Panc1 (cell line): ENCODE results near the gene GPR137. TPM values are rescaled to one million over a fixed set of nuclear protein-coding genes. Genes with fewer than 3 reads are reported as not detected.

Experiments used
- ATAC-seq: fragments of 200-7000 bp; cut with Tn5 transposase; 2 replicates; pipeline ENCODE4 v1.9.1; 2020; ENCODE audit warnings: mild to moderate bottlenecking, moderate library complexity
- BruUV-seq: library from RNA; stranded (reverse); fragments of 400-500 nt; replicated peaks from 2 replicates; lab custom pipeline; 2021; lab: Mats Ljungman, UMichigan
- CTCF ChIA-PET: fragments of 300-600 bp; sonication (Branson Sonifier 250); formaldehyde crosslinking; loops from one replicate; lab custom pipeline; 2022; ENCODE audit warnings: antibody characterized with exemption; lab: Charles Lee
- POLR2A ChIA-PET: fragments of 300-600 bp; sonication (Branson Sonifier 250); formaldehyde crosslinking; loops from one replicate; lab custom pipeline; 2022; ENCODE audit warnings: antibody characterized with exemption; lab: Charles Lee
- DNase-seq: peaks from one replicate; pipeline ENCODE4 v3.0.0-alpha.2; 2010; ENCODE audit warnings: low read depth, low spot score
- H3K27ac ChIP-seq: 2 replicates; pipeline ENCODE4 v1.5.1; 2011; ENCODE audit warnings: mild to moderate bottlenecking, low read length, inconsistent platforms
- H3K27me3 ChIP-seq: fragments of 200-500 bp; sonication (Bioruptor generic); 2 replicates; pipeline ENCODE4 v1.6.0; 2014; ENCODE audit warnings: low read length, inconsistent platforms; ENCODE audit not compliant: control insufficient read depth, insufficient read depth
- H3K36me3 ChIP-seq: fragments of 200-500 bp; sonication (Bioruptor generic); 2 replicates; pipeline ENCODE4 v1.5.1; 2014; ENCODE audit warnings: inconsistent platforms, mild to moderate bottlenecking, low read length, moderate library complexity; ENCODE audit not compliant: control insufficient read depth, insufficient read depth
- H3K4me1 ChIP-seq: 2 replicates; pipeline ENCODE4 v1.5.1; 2011; ENCODE audit warnings: inconsistent platforms, mild to moderate bottlenecking, low read length, moderate library complexity; ENCODE audit not compliant: control insufficient read depth, insufficient read depth
- H3K4me3 ChIP-seq, 2 experiments: 2 replicates each; pipeline ENCODE4 v1.5.1; 2011 to 2012; ENCODE audit warnings: low read depth in 2 of 2, low read length in 2 of 2, mild to moderate bottlenecking in 2 of 2, inconsistent platforms in 1 of 2, moderate library complexity in 1 of 2
- H3K9me3 ChIP-seq: fragments of 200-500 bp; sonication (Bioruptor generic); 2 replicates; pipeline ENCODE4 v1.5.1; 2014; ENCODE audit warnings: low read depth, mild to moderate bottlenecking, inconsistent platforms, low read length, moderate library complexity; ENCODE audit not compliant: control insufficient read depth, insufficient read depth
- CTCF ChIP-seq: fragments of 450-650 bp; IDR thresholded peaks from 2 replicates; pipeline ENCODE4 v1.5.1; 2017; ENCODE audit warnings: mild to moderate bottlenecking
- POLR2AphosphoS5 ChIP-seq: IDR thresholded peaks from 2 replicates; pipeline ENCODE4 v1.6.1; 2012; ENCODE audit warnings: mild to moderate bottlenecking, low read depth, low read length, moderate library complexity
- in situ Hi-C: cut with HindIII; loops from 2 replicates; pipeline ENCODE4 v1.10.0; 2016; ENCODE audit warnings: low sequenced_read_pairs, low pct_unique_long_range_greater_than_20kb
- intact Hi-C: fragments of 100-400 bp; cut with micrococcal nuclease; formaldehyde crosslinking; loops from one replicate; pipeline ENCODE4 v1.10.0; 2022; ENCODE audit not compliant: unreplicated experiment
- total RNA-seq: library from RNA; stranded (reverse); gene quantifications from one replicate; pipeline ENCODE4 v1.2.1, GENCODE V29; 2021; ENCODE audit not compliant: unreplicated experiment
- TF ChIP-seq, protein P1 (sequence below), 2 experiments: IDR thresholded peaks; 2 replicates each; pipeline ENCODE4 v1.6.1; 2011 to 2012; ENCODE audit warnings: low read depth in 2 of 2, control low read depth in 1 of 2, low read length in 1 of 2, mild to moderate bottlenecking in 1 of 2, moderate library complexity in 1 of 2; ENCODE audit not compliant: insufficient read depth in 1 of 2

GPR137 gene
- total RNA-seq, 1 experiment from 2014 or later, result 183 TPM

- Histone ChIP-seq H3K36me3 (no peaks in the 10 kb centered on the region; the same call in 1 of the 2 replicates), H3K4me3 (no peak overlapping the region), H3K27me3 (no peaks in the 10 kb centered on the region; the same call in 1 of the 2 replicates), H3K27ac (no peak overlapping the region), H3K9me3 (no peaks in the 10 kb centered on the region), H3K4me1 (peaks cover 21% of the 10 kb centered on the region)
- peak; percentile 23; the same call in 1 of the 2 replicates for TF ChIP-seq POLR2AphosphoS5
- TF ChIP-seq, protein P1, sequence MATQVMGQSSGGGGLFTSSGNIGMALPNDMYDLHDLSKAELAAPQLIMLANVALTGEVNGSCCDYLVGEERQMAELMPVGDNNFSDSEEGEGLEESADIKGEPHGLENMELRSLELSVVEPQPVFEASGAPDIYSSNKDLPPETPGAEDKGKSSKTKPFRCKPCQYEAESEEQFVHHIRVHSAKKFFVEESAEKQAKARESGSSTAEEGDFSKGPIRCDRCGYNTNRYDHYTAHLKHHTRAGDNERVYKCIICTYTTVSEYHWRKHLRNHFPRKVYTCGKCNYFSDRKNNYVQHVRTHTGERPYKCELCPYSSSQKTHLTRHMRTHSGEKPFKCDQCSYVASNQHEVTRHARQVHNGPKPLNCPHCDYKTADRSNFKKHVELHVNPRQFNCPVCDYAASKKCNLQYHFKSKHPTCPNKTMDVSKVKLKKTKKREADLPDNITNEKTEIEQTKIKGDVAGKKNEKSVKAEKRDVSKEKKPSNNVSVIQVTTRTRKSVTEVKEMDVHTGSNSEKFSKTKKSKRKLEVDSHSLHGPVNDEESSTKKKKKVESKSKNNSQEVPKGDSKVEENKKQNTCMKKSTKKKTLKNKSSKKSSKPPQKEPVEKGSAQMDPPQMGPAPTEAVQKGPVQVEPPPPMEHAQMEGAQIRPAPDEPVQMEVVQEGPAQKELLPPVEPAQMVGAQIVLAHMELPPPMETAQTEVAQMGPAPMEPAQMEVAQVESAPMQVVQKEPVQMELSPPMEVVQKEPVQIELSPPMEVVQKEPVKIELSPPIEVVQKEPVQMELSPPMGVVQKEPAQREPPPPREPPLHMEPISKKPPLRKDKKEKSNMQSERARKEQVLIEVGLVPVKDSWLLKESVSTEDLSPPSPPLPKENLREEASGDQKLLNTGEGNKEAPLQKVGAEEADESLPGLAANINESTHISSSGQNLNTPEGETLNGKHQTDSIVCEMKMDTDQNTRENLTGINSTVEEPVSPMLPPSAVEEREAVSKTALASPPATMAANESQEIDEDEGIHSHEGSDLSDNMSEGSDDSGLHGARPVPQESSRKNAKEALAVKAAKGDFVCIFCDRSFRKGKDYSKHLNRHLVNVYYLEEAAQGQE (IDR thresholded peaks at IDR 0.05; ENCODE audit: insufficient read depth in 1 of 2, low read depth in 2 of 2, low read length in 1 of 2), result no peak
- TF ChIP-seq CTCF, result no peak
- POLR2A ChIA-PET, result no interaction called here
- intact Hi-C loops (no loop called here), in situ Hi-C loops (no loop called here)
- no TSS peak for BruUV-seq
- DNase-seq (no peak), ATAC-seq (no peak)
- CTCF ChIA-PET, result interaction anchor here (1.0 to 1.7 kb wide), 3 partner anchors 12 to 83 kb away, joined by 5 to 8 read pairs (median 5); no protein-coding TSS in a partner anchor
Measured at GRCh38 chr11:64289002-64289564, 3.4 kb downstream of the GPR137 start.

DNA sequence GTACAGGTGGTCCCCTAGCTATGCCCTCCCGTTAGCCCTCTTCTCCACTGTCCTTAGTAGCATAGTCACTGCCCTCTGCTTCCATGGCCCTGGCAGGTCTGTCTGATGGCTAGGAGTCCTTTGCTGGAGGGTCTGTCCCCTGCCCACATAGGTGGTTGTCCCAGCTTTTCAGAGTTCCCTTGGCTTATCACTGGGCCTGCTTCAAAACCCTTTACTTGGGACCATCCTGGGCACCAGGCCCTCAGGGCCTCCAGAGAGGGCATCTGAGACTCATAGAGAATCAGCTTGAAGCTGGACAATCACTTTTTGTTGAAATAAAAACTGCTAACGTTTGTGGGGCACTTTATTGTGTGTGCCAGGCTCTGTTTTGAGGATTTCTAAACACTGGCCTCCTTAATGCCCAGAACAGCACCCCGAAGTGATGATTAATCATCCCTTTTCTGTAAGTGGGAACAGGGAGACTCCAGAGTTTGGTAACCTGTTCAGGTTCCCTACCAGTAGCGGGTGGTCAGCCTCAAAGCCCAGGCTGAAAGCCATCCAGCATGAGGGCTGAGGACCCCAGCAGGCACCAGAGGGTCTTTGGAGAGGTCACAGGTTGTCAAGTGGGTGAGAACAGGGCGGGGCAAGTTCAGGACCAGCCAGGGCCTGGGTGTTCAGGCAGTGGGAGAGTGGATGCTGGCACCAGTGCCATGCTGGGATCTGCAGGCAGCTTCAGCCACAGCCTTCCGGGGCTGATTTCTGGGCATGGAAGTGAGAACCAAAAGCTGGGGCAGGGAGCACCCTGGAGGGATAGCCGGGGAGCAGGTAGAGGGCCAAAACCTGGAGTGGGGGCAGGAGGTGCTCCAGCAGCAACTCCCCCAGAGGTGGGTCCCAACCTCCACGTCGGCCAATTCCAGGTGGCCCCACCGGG lies 5.0 kb downstream of the GPR137 start:
- Histone ChIP-seq H3K27me3 (no peaks in the 10 kb centered on the region; the same call in none of the 2 replicates), H3K27ac (no peak overlapping the region), H3K4me3 (peak overlapping the region in 1 of 2 experiments; percentile 35; a peak in 3 of 4 replicates), H3K9me3 (no peaks in the 10 kb centered on the region), H3K4me1 (peaks cover 20% of the 10 kb centered on the region), H3K36me3 (no peaks in the 10 kb centered on the region)
- ChIA-PET POLR2A (interaction anchor here (0.6 kb wide), 1 partner anchor 38 kb away, joined by 4 read pairs; no protein-coding TSS in a partner anchor), CTCF (interaction anchor here (1.4 to 1.7 kb wide), 2 partner anchors 10 to 14 kb away, joined by 8 to 12 read pairs; partner anchors contain the start of gene CATSPERZ)
- DNase-seq (no peak), ATAC-seq (peak; percentile 30)
- no peak for TF ChIP-seq CTCF
- TF ChIP-seq POLR2AphosphoS5, result 0 out of 2 replicates have a peak, but pooled peaks have one; percentile 29
- intact Hi-C loops, result no loop called here
- no TSS peak for BruUV-seq
- in situ Hi-C loops, result no loop called here
